T-helper 17 cell (primary cell): ENCODE results near the gene TSEN2. TPM values are rescaled to one million over a fixed set of nuclear protein-coding genes. Genes with fewer than 3 reads are reported as not detected.
"Not testable (repeated sequence)": the region's sequence is repeated elsewhere in the genome, so short reads cannot be mapped to it uniquely, and the experiment has no call there.

Experiments used
- ATAC-seq: fragments of 150-1000 bp; cut with Tn5 transposase; 2 replicates; pipeline ENCODE4 v1.10.0; 2021; ENCODE audit warnings: mild to moderate bottlenecking, moderate library complexity
- DNase-seq, 3 donors: peaks; one replicate each; pipeline versions ENCODE4 v3.0.0 to v3.0.0-alpha.2; 2020 to 2021
- H3K9me3 ChIP-seq: one replicate; pipeline ENCODE4 v1.7.0; 2013; ENCODE audit warnings: low read length, mild to moderate bottlenecking; ENCODE audit not compliant: control insufficient read depth, poor library complexity, severe bottlenecking
- H3K27ac Mint-ChIP-seq: one replicate; pipeline ENCODE4 v1.8.0; 2022; ENCODE audit warnings: mild to moderate bottlenecking, moderate library complexity, mixed read lengths
- H3K27me3 Mint-ChIP-seq: one replicate; pipeline ENCODE4 v1.8.0; 2022; ENCODE audit warnings: mixed read lengths
- H3K36me3 Mint-ChIP-seq: one replicate; pipeline ENCODE4 v1.8.0; 2022; ENCODE audit warnings: low read depth, mixed read lengths
- H3K4me1 Mint-ChIP-seq: one replicate; pipeline ENCODE4 v1.8.0; 2022; ENCODE audit warnings: mild to moderate bottlenecking, mixed read lengths
- H3K4me3 Mint-ChIP-seq: one replicate; pipeline ENCODE4 v1.8.0; 2022; ENCODE audit warnings: mild to moderate bottlenecking, moderate library complexity, mixed read lengths
- total RNA-seq, 4 donors: library from RNA in 2 of 4; stranded (reverse) in 2 of 4; gene quantifications; one replicate each; pipeline ENCODE4 v1.2.3 and lab custom pipeline; 2022 to 2026

TSEN2 gene
- total RNA-seq, 2 donors from 2014 or later, result 9.1 to 12.5 TPM

DNA sequence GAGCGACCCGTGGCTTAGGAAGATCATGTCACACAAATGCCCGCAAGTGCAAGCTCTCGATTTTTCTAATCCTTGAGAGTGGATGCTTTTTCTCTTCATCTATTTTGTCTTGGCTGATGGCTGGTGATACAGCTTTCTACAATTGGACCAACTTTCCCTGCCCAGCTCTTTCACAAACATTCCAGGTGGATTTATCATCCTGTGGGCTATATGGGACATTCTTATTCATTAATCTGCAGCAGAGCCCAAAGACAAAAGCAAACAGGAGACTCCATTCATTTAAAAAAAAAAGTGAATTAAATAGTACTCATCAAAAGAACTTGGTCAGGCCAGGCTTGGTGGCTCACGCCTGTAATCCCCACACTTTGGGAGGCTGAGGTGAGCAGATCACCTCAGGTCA lies 14.2 kb upstream of the TSEN2 start:
- H3K27me3 Mint-ChIP-seq, result peaks cover 9% of the 10 kb centered on the region
- H3K27ac Mint-ChIP-seq, result no peak overlapping the region
- peaks cover 20% of the 10 kb centered on the region for H3K4me1 Mint-ChIP-seq
- no peak for ATAC-seq
- no peak for DNase-seq
- H3K4me3 Mint-ChIP-seq, result no peak overlapping the region
- no peaks in the 10 kb centered on the region for H3K36me3 Mint-ChIP-seq
- H3K9me3 ChIP-seq, result no peaks in the 10 kb centered on the region

DNA sequence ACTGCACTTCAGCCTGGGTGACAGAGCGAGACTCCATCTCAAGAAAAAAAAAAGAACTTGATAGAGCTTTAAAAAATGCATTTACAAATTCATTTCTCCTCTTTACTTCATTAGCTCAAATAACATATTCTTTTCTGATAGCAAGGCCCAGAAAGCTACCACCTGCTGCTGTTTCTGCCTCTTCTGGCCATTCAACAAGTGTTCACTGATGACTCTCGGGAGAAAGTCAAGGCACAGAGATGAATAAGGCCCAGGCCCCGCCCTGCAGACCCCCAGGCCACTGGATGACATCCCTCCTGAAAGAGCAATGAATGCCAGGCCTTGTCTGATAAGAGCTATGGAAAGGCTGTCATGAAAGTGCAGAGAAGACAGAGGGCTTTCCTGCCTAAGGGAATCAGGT lies 13.6 kb upstream of the TSEN2 start:
- peaks cover 9% of the 10 kb centered on the region for H3K27me3 Mint-ChIP-seq
- ATAC-seq, result no peak
- no peak for DNase-seq
- peaks cover 20% of the 10 kb centered on the region for H3K4me1 Mint-ChIP-seq
- H3K27ac Mint-ChIP-seq, result no peak overlapping the region
- H3K4me3 Mint-ChIP-seq, result no peak overlapping the region
- H3K36me3 Mint-ChIP-seq, result no peaks in the 10 kb centered on the region
- H3K9me3 ChIP-seq, result no peaks in the 10 kb centered on the region

DNA sequence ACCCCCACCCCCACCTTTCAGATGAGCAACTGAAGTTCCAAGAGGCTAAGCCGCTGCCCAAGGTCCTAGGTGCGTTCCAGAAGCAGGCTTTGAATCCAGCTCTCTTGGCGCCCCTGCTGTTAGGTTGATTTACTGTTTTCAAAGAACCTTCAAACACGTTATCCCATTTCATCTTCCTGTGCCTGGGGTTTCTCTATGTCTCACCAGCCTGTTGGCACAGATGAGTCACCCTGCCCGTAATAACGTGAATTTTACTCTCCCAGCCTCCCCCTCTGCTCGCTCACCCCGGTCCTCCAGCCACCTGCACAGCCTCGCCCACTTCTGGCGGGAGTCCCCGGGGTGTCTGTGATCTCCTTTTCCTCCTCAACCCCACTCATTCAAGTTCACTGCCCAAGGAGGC lies 13.0 kb upstream of the TSEN2 start:
- H3K36me3 Mint-ChIP-seq, result no peaks in the 10 kb centered on the region
- H3K4me1 Mint-ChIP-seq, result peaks cover 20% of the 10 kb centered on the region
- H3K9me3 ChIP-seq, result no peaks in the 10 kb centered on the region
- H3K27me3 Mint-ChIP-seq, result peaks cover 9% of the 10 kb centered on the region
- peak in 1 of 3 donors; percentile 36 for DNase-seq
- H3K27ac Mint-ChIP-seq, result no peak overlapping the region
- peak overlapping the region; percentile 73 for H3K4me3 Mint-ChIP-seq
- ATAC-seq, result peak; percentile 82

GRCh38 chr3:12472000-12472610 lies 12.2 kb upstream of the TSEN2 start:
- ATAC-seq (no peak), DNase-seq (no peak)

DNA sequence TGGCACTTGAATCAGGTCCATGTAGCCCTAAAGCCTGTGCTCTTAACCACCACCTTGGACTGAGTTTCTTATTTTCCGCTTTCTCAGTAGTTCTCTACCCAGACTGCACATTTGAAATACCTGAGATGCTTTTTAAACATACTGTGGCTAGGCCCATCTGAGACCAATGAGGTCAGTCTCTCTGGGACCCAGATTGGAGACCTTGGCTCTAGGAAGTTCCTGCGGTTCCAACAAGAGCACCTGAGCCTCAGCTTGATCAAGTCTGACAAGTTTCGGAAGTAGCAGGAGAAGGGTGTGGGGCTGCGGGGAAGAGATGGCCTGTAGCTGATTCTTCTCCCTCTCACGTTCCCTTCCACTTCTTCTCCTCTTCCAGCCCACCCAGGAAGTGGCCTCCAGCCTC lies 11.5 kb upstream of the TSEN2 start:
- H3K27me3 Mint-ChIP-seq, result peaks cover 9% of the 10 kb centered on the region
- H3K4me3 Mint-ChIP-seq, result no peak overlapping the region
- no peaks in the 10 kb centered on the region for H3K9me3 ChIP-seq
- peak overlapping the region; percentile 94 for H3K27ac Mint-ChIP-seq
- ATAC-seq (no peak), DNase-seq (no peak)
- peaks cover 18% of the 10 kb centered on the region for H3K4me1 Mint-ChIP-seq
- no peaks in the 10 kb centered on the region for H3K36me3 Mint-ChIP-seq

More at GRCh38 chr3:12472000-12472610, 12.2 kb upstream of the TSEN2 start:
- no peaks in the 10 kb centered on the region for H3K36me3 Mint-ChIP-seq
- peaks cover 18% of the 10 kb centered on the region for H3K4me1 Mint-ChIP-seq
- no peaks in the 10 kb centered on the region for H3K9me3 ChIP-seq
- peaks cover 9% of the 10 kb centered on the region for H3K27me3 Mint-ChIP-seq
- H3K27ac Mint-ChIP-seq, result peak overlapping the region; percentile 94
- no peak overlapping the region for H3K4me3 Mint-ChIP-seq

- ATAC-seq, result no peak
- peak overlapping the region; percentile 94 for H3K27ac Mint-ChIP-seq
- DNase-seq, result no peak
- peaks cover 5% of the 10 kb centered on the region for H3K27me3 Mint-ChIP-seq
- no peaks in the 10 kb centered on the region for H3K9me3 ChIP-seq
- H3K36me3 Mint-ChIP-seq, result no peaks in the 10 kb centered on the region
- peaks cover 18% of the 10 kb centered on the region for H3K4me1 Mint-ChIP-seq
- no peak overlapping the region for H3K4me3 Mint-ChIP-seq
Observed at GRCh38 chr3:12473511-12473910, 10.8 kb upstream of the TSEN2 start.

DNA sequence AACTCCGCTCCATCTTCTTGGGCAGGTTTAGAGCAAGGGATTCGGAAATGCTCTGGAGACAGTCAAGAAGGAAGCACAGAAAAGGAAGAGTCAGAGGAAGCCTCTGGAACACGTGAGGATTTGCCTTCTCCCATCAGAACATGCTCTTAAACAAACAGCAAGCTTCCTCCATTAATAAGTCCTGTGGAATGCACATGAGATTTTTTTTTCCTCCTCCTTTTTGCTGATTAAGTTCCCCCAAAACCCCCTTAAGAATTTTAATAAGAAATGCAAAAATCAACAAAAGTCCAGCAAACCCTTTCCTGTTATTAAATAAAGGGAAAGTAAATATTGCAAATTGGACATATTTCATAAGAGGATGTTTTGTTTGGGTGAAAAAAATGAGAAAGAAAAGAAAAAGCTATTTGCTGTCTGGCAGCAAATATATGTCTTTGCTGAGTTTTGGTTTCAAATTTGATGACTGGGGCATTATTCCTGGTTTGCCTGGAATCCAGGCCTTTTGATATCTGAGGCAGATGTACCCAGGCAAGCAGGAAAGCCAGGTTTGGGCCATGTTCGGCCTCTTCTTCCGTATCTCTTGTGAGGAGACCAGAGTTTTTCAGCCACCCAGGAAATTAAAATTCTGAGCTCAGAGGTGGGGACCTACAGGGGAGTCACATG lies 7.9 kb upstream of the TSEN2 start:
- ATAC-seq (no peak), DNase-seq (no peak)
- Mint-ChIP-seq H3K4me1 (peaks cover 16% of the 10 kb centered on the region), H3K4me3 (no peak overlapping the region), H3K36me3 (no peaks in the 10 kb centered on the region), H3K27ac (no peak overlapping the region), H3K27me3 (peaks cover 3% of the 10 kb centered on the region)
- H3K9me3 ChIP-seq, result no peaks in the 10 kb centered on the region

DNA sequence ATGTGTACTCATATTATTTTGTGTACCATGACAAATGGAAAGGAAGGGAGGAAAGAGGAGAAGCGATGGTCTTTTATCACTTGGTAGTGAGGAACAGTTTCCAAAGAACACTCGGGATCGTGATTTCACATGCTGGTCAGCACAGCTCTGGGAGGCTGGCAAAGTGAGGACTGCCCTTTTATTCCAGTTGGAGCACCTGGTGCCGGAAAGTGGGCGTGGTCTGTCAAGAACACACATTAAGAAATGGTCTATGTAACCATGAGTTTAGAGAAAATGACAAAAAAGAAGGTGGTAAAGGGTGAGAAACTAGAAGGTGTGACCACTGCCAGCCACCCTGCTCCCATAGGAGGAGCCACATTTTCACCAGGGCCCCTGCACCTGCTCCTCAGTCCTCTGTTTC lies 7.0 kb upstream of the TSEN2 start:
- ATAC-seq (no peak), DNase-seq (no peak)
- H3K36me3 Mint-ChIP-seq, result no peaks in the 10 kb centered on the region
- H3K4me3 Mint-ChIP-seq, result no peak overlapping the region
- no peak overlapping the region for H3K27ac Mint-ChIP-seq
- H3K9me3 ChIP-seq, result no peaks in the 10 kb centered on the region
- H3K4me1 Mint-ChIP-seq, result peaks cover 14% of the 10 kb centered on the region
- no peaks in the 10 kb centered on the region for H3K27me3 Mint-ChIP-seq

- H3K9me3 ChIP-seq, result no peaks in the 10 kb centered on the region
- no peak for ATAC-seq
- Mint-ChIP-seq H3K36me3 (no peaks in the 10 kb centered on the region), H3K4me1 (peaks cover 8% of the 10 kb centered on the region), H3K27me3 (no peaks in the 10 kb centered on the region), H3K27ac (no peak overlapping the region), H3K4me3 (no peak overlapping the region)
- DNase-seq, result no peak
Observed at GRCh38 chr3:12478326-12478725, 6.0 kb upstream of the TSEN2 start.

- not testable (repeated sequence) for ATAC-seq, H3K36me3 Mint-ChIP-seq, H3K9me3 ChIP-seq, H3K4me3 Mint-ChIP-seq, H3K27me3 Mint-ChIP-seq, H3K27ac Mint-ChIP-seq, DNase-seq
- peaks cover 17% of the 10 kb centered on the region for H3K4me1 Mint-ChIP-seq
Observed at GRCh38 chr3:12479198-12479597, 5.1 kb upstream of the TSEN2 start.

DNA sequence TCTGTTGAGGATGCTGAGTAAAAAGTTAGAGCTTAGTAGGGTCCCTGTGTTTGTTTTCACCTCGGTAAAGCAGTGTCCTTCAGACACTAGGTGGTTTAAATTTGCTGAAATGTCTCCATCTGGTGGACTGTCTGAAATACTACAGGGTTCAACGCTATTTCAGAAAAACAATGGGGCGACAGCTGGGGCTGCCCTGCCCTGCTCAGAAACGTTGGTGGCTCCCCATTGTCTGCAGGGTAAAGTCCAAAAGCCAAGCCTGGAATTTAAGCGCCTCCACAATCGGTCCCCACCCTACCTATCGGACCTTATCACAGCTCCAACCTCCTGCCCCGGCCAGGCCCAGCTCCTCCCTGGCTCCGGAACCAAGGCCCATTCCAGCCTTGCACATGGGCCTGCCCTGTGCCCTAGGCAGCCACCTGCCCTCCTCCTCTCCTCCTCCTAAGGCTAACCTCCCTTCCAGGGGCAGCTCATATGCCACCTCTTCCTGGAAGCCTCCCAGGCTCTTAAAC lies 4.3 kb upstream of the TSEN2 start:
- H3K9me3 ChIP-seq, result no peaks in the 10 kb centered on the region
- H3K4me3 Mint-ChIP-seq, result no peak overlapping the region
- DNase-seq (no peak), ATAC-seq (no peak)
- H3K4me1 Mint-ChIP-seq, result peaks cover 23% of the 10 kb centered on the region
- H3K36me3 Mint-ChIP-seq, result no peaks in the 10 kb centered on the region
- no peak overlapping the region for H3K27ac Mint-ChIP-seq
- no peaks in the 10 kb centered on the region for H3K27me3 Mint-ChIP-seq

DNA sequence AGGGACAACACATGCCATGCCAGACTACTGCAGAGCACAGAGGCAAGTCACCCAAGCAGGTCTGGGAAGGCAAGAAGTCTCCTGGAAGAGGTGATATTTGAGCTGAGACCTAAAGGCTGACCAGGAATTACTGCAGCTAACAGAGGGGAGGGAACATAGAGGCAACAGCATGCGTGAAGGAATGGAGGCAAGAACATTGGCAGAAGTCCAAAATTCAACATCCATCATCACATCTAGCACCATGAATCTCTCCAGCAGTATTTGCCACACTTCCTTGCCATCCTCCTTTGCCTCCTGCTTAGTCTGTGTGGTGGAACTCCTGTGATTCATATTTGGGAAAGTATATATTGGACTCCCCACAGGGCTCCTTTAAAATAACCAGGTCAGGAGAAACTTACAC lies 870 bp upstream of the TSEN2 start:
- Mint-ChIP-seq H3K27me3 (no peaks in the 10 kb centered on the region), H3K27ac (peak overlapping the region; percentile 99), H3K4me3 (peak overlapping the region; percentile 95), H3K36me3 (no peaks in the 10 kb centered on the region), H3K4me1 (peaks cover 43% of the 10 kb centered on the region)
- no peak for ATAC-seq
- H3K9me3 ChIP-seq, result no peaks in the 10 kb centered on the region
- no peak for DNase-seq

GRCh38 chr3:12483872-12484197 lies 445 bp upstream of the TSEN2 start:
- Mint-ChIP-seq H3K4me1 (peaks cover 43% of the 10 kb centered on the region), H3K27ac (peak overlapping the region; percentile 99), H3K4me3 (peak overlapping the region; percentile 95), H3K27me3 (no peaks in the 10 kb centered on the region), H3K36me3 (no peaks in the 10 kb centered on the region)
- DNase-seq (no peak), ATAC-seq (no peak)
- no peaks in the 10 kb centered on the region for H3K9me3 ChIP-seq

- Mint-ChIP-seq H3K4me3 (peak overlapping the region; percentile 95), H3K27ac (peak overlapping the region; percentile 99), H3K4me1 (peaks cover 38% of the 10 kb centered on the region), H3K36me3 (no peaks in the 10 kb centered on the region), H3K27me3 (no peaks in the 10 kb centered on the region)
- no peaks in the 10 kb centered on the region for H3K9me3 ChIP-seq
- DNase-seq (no peak), ATAC-seq (no peak)
Observed at GRCh38 chr3:12484983-12485327, 675 bp downstream of the TSEN2 start.
